Activated gamma-delta T cell (primary cell): ENCODE data around the gene PAX8.

ENCODE experiments used
- DNase-seq: peaks from one replicate; lab custom pipeline; 2025; lab: John Stamatoyannopoulos, UW

PAX8 gene

GRCh38 chr2:113266431-113266830, 12.3 kb downstream of the PAX8 start:
- DNase-seq = no peak

GRCh38 chr2:113264713-113265403, 13.9 kb downstream of the PAX8 start:
- no peak for DNase-seq

- no peak for DNase-seq
Measured at GRCh38 chr2:113263546-113263945, 15.2 kb downstream of the PAX8 start.

- DNase-seq = no peak
Measured at GRCh38 chr2:113260991-113261390, 17.7 kb downstream of the PAX8 start.

GRCh38 chr2:113258471-113259147, 20.1 kb downstream of the PAX8 start:
- no peak for DNase-seq

- DNase-seq = no peak
Measured at GRCh38 chr2:113257516-113258264, 21.0 kb downstream of the PAX8 start.

GRCh38 chr2:113255140-113256070, 23.3 kb downstream of the PAX8 start:
- no peak for DNase-seq

GRCh38 chr2:113253453-113253852, 25.3 kb downstream of the PAX8 start:
- DNase-seq = no peak

- no peak for DNase-seq
Measured at GRCh38 chr2:113252047-113252590, 26.6 kb downstream of the PAX8 start.

GRCh38 chr2:113251118-113251517, 27.6 kb downstream of the PAX8 start:
- DNase-seq = no peak

- no peak for DNase-seq
Measured at GRCh38 chr2:113248997-113249770, 29.5 kb downstream of the PAX8 start.

GRCh38 chr2:113246606-113247005, 32.1 kb downstream of the PAX8 start:
- DNase-seq = no peak

- DNase-seq = no peak
Measured at GRCh38 chr2:113245276-113245711, 33.4 kb downstream of the PAX8 start.

- no peak for DNase-seq
Measured at GRCh38 chr2:113242327-113242726, 36.4 kb downstream of the PAX8 start.

- DNase-seq = no peak
Measured at GRCh38 chr2:113240915-113241911, 37.5 kb downstream of the PAX8 start.

GRCh38 chr2:113240150-113240914, 38.4 kb downstream of the PAX8 start:
- DNase-seq = no peak

GRCh38 chr2:113238871-113239839, 39.6 kb downstream of the PAX8 start:
- no peak for DNase-seq
